Measurements from ENCODE around the gene ZIC2. TPM values are rescaled to one million over a fixed set of nuclear protein-coding genes. Genes with fewer than 3 reads are reported as not detected.

Gene ZIC2
- polyA plus RNA-seq, 1 experiment = not detected

DNA sequence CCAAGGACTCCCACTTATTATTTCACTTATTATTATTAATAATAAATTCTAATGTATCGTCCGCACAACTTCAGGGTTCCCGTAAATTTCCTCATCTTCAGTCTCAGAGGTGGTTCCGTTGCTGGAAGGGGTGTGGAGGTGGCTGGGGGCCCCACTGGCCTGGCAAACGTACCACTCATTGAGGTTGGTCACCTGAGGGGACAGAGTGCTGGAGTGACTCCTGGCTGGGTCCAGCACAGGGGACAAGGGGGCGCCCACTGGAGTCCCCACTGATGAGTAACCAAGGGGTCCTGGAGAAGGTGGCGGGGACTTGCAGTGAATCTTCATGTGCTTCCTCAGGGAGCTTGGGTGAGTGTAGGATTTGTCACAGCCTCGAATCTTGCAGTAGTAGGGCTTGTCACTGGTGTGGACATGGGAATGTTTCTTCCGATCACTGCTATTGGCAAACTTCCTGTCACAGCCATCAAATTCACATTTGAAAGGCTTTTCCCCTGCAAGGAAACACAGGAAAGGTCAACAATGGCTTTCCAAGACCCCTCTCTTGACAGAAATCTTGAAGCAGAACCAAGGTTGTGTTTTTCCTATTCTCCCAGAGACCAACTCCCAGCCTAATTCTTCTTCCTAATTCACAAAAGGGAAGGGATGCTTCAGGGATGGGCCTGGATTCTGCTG, 16.1 kb upstream of the ZIC2 start:
- peaks cover 46% of the 10 kb centered on the region for H3K27me3 ChIP-seq (ENCODE audit: control insufficient read depth, insufficient read depth, low read length)
- ChIA-PET POLR2A (no interaction called here), CTCF (no interaction called here)
- no peaks in the 10 kb centered on the region for H3K36me3 ChIP-seq (ENCODE audit: control insufficient read depth, insufficient read depth, low read length)
- H3K4me3 ChIP-seq (ENCODE audit: low read depth, low read length) = no peak overlapping the region
- DNase-seq (ENCODE audit: low read depth) = no peak
- no peak for TF ChIP-seq CTCF (IDR thresholded peaks at IDR 0.05; ENCODE audit: insufficient read depth, low read depth, low read length)

GRCh38 chr13:99966064-99966805, 15.3 kb upstream of the ZIC2 start:
- H3K4me3 ChIP-seq (ENCODE audit: low read depth, low read length) = no peak overlapping the region
- H3K27me3 ChIP-seq (ENCODE audit: control insufficient read depth, insufficient read depth, low read length) = peaks cover 39% of the 10 kb centered on the region
- no peak for DNase-seq (ENCODE audit: low read depth)
- ChIA-PET POLR2A (no interaction called here), CTCF (no interaction called here)
- TF ChIP-seq CTCF (IDR thresholded peaks at IDR 0.05; ENCODE audit: insufficient read depth, low read depth, low read length) = no peak
- H3K36me3 ChIP-seq (ENCODE audit: control insufficient read depth, insufficient read depth, low read length) = no peaks in the 10 kb centered on the region

GRCh38 chr13:99967498-99967868, 14.1 kb upstream of the ZIC2 start:
- CTCF ChIA-PET = interaction anchor here (1.6 kb wide), 1 partner anchor 51 kb away, joined by 4 read pairs; no protein-coding TSS in a partner anchor
- no peak for TF ChIP-seq CTCF (IDR thresholded peaks at IDR 0.05; ENCODE audit: insufficient read depth, low read depth, low read length)
- DNase-seq (ENCODE audit: low read depth) = no peak
- Histone ChIP-seq H3K27me3 (ENCODE audit: control insufficient read depth, insufficient read depth, low read length) (peaks cover 48% of the 10 kb centered on the region), H3K4me3 (ENCODE audit: low read depth, low read length) (no peak overlapping the region), H3K36me3 (ENCODE audit: control insufficient read depth, insufficient read depth, low read length) (no peaks in the 10 kb centered on the region)
- POLR2A ChIA-PET = no interaction called here

DNA sequence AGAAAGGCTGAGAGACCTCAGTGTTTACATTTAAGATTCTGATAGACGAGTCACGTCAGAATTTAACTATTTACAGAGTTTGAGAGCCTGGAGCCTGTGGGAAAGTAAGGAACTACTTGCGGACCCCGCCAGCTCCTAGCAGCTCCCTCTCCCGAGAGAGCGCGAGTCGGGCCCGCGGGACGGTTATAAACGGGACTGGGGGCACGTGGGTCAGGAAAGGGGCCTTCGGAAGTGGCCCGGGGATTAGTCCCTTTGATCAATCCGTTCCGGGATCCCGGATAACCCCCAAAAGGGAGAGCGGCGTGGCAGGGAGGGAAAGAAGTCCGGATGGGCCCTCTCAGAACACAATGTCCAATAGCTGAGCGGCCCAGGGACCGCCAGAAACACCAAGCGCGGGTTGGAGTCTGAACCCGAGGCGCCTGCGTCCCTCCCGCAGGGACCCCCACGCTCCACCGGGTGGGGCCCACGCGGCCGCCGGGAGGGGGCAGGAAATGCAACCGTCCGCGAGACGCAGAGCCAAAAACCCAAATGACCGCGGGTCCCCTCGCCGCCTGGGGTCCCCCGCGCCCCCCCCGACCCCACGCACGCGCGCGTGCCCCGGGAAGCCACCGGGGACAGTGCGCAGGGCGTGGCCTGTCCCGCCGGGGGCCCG, 13.6 kb upstream of the ZIC2 start:
- ChIA-PET CTCF (interaction anchor here (1.6 kb wide), 1 partner anchor 52 kb away, joined by 4 read pairs; no protein-coding TSS in a partner anchor), POLR2A (no interaction called here)
- Histone ChIP-seq H3K4me3 (ENCODE audit: low read depth, low read length) (no peak overlapping the region), H3K36me3 (ENCODE audit: control insufficient read depth, insufficient read depth, low read length) (no peaks in the 10 kb centered on the region), H3K27me3 (ENCODE audit: control insufficient read depth, insufficient read depth, low read length) (peaks cover 50% of the 10 kb centered on the region)
- TF ChIP-seq CTCF (IDR thresholded peaks at IDR 0.05; ENCODE audit: insufficient read depth, low read depth, low read length) = no peak
- DNase-seq (ENCODE audit: low read depth) = no peak
